ENCODE data around the gene GH2. TPM values are rescaled to one million over a fixed set of nuclear protein-coding genes. Genes with fewer than 3 reads are reported as not detected.

Gene GH2
- total and polyA plus RNA-seq, 4 donors: not detected

DNA sequence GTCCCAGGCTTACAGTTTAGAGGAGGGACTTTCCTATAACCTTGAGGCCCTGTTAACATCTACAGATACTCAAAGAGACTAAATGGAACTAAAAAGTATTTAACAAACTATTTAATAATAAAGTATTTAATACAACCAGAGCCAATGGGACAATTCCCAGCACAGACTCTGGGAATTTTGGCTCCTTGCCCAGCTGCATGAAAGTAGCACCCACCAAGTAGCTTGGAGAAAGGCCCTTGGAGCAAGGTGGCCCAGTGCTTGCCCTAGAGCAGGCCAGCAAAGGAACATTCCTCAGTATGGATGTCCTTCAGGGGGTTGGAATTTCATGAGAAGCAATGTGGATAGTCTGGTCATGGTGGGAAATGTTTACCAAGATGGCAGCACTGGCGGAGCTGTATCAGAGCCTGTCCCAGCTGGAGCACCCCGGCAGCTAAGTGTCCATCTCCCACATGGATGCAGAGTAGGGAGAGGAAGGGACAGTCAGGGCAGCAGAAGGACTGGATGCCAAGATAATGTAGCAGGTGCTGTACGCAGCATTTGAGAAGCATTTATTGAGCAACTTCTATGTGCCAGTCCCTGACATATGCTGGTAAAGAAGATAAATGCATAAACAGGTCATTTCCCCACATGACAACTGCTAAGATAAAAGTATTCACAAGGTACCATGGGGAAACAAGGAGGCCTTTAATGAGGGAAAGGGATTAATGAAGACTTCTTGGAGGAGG is 34.1 kb downstream of the GH2 start:
- H3K4me3 ChIP-seq (ENCODE audit: low read depth in 1 of 3, low read length in 3 of 3): no peak overlapping the region
- 67% methylated on average over 3 of the region's 3 CpGs for WGBS
- no peak overlapping the region for H3K27ac ChIP-seq (ENCODE audit: low read depth in 1 of 2, low read length in 2 of 2)
- H3K36me3 ChIP-seq (ENCODE audit: control insufficient read depth in 4 of 4, insufficient read depth in 3 of 4, low read depth in 1 of 4, low read length in 3 of 4): no peaks in the 10 kb centered on the region
- no peaks in the 10 kb centered on the region for H3K9me3 ChIP-seq (ENCODE audit: control insufficient read depth in 4 of 4, low read length in 3 of 4)
- H3K4me1 ChIP-seq (ENCODE audit: control insufficient read depth in 4 of 4, insufficient read depth in 4 of 4, low read length in 3 of 4): peaks cover 0 to 10% (median 2%) of the 10 kb centered on the region in 4 donors
- H3K9ac ChIP-seq (ENCODE audit: low read depth in 1 of 2, low read length in 2 of 2): no peak overlapping the region
- TF ChIP-seq, protein P1, sequence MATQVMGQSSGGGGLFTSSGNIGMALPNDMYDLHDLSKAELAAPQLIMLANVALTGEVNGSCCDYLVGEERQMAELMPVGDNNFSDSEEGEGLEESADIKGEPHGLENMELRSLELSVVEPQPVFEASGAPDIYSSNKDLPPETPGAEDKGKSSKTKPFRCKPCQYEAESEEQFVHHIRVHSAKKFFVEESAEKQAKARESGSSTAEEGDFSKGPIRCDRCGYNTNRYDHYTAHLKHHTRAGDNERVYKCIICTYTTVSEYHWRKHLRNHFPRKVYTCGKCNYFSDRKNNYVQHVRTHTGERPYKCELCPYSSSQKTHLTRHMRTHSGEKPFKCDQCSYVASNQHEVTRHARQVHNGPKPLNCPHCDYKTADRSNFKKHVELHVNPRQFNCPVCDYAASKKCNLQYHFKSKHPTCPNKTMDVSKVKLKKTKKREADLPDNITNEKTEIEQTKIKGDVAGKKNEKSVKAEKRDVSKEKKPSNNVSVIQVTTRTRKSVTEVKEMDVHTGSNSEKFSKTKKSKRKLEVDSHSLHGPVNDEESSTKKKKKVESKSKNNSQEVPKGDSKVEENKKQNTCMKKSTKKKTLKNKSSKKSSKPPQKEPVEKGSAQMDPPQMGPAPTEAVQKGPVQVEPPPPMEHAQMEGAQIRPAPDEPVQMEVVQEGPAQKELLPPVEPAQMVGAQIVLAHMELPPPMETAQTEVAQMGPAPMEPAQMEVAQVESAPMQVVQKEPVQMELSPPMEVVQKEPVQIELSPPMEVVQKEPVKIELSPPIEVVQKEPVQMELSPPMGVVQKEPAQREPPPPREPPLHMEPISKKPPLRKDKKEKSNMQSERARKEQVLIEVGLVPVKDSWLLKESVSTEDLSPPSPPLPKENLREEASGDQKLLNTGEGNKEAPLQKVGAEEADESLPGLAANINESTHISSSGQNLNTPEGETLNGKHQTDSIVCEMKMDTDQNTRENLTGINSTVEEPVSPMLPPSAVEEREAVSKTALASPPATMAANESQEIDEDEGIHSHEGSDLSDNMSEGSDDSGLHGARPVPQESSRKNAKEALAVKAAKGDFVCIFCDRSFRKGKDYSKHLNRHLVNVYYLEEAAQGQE (IDR thresholded peaks at IDR 0.05): no peak
- TF ChIP-seq NR2F2 (IDR thresholded peaks at IDR 0.05) (no peak), YY1 (IDR thresholded peaks at IDR 0.05) (no peak), GABPA (IDR thresholded peaks at IDR 0.05 in 1 of 2, conservative IDR thresholded peaks at IDR 0.05 in 1 of 2) (no peak), FOXA1 (IDR thresholded peaks at IDR 0.05) (no peak), FOXA2 (IDR thresholded peaks at IDR 0.05) (no peak), HNF4G (IDR thresholded peaks at IDR 0.05) (no peak), EGR1 (IDR thresholded peaks at IDR 0.05; ENCODE audit: low read depth in 2 of 2) (no peak), SP1 (IDR thresholded peaks at IDR 0.05) (no peak), JUND (IDR thresholded peaks at IDR 0.05) (no peak), RAD21 (IDR thresholded peaks at IDR 0.05) (no peak), TAF1 (conservative IDR thresholded peaks at IDR 0.05) (no peak), HNF4A (conservative IDR thresholded peaks at IDR 0.05) (no peak), RXRA (IDR thresholded peaks at IDR 0.05) (no peak)
- TF ChIP-seq, protein P2, sequence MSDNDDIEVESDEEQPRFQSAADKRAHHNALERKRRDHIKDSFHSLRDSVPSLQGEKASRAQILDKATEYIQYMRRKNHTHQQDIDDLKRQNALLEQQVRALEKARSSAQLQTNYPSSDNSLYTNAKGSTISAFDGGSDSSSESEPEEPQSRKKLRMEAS (IDR thresholded peaks at IDR 0.05): no peak
- TF ChIP-seq, protein P3, sequence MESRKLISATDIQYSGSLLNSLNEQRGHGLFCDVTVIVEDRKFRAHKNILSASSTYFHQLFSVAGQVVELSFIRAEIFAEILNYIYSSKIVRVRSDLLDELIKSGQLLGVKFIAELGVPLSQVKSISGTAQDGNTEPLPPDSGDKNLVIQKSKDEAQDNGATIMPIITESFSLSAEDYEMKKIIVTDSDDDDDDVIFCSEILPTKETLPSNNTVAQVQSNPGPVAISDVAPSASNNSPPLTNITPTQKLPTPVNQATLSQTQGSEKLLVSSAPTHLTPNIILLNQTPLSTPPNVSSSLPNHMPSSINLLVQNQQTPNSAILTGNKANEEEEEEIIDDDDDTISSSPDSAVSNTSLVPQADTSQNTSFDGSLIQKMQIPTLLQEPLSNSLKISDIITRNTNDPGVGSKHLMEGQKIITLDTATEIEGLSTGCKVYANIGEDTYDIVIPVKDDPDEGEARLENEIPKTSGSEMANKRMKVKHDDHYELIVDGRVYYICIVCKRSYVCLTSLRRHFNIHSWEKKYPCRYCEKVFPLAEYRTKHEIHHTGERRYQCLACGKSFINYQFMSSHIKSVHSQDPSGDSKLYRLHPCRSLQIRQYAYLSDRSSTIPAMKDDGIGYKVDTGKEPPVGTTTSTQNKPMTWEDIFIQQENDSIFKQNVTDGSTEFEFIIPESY (IDR thresholded peaks at IDR 0.05): no peak
- TF ChIP-seq, protein P4, sequence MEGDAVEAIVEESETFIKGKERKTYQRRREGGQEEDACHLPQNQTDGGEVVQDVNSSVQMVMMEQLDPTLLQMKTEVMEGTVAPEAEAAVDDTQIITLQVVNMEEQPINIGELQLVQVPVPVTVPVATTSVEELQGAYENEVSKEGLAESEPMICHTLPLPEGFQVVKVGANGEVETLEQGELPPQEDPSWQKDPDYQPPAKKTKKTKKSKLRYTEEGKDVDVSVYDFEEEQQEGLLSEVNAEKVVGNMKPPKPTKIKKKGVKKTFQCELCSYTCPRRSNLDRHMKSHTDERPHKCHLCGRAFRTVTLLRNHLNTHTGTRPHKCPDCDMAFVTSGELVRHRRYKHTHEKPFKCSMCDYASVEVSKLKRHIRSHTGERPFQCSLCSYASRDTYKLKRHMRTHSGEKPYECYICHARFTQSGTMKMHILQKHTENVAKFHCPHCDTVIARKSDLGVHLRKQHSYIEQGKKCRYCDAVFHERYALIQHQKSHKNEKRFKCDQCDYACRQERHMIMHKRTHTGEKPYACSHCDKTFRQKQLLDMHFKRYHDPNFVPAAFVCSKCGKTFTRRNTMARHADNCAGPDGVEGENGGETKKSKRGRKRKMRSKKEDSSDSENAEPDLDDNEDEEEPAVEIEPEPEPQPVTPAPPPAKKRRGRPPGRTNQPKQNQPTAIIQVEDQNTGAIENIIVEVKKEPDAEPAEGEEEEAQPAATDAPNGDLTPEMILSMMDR (IDR thresholded peaks at IDR 0.05; ENCODE audit: low read depth, low read length, missing input control): no peak
- TF ChIP-seq, protein P5, sequence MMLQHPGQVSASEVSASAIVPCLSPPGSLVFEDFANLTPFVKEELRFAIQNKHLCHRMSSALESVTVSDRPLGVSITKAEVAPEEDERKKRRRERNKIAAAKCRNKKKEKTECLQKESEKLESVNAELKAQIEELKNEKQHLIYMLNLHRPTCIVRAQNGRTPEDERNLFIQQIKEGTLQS (IDR thresholded peaks at IDR 0.05): no peak
- no peaks in the 10 kb centered on the region for H3K27me3 ChIP-seq (ENCODE audit: control insufficient read depth in 4 of 4, insufficient read depth in 4 of 4, low read length in 3 of 4)
- DNase-seq (ENCODE audit: low spot score): no peak

Measured in liver (tissue), 9 donors.